Omental fat pad (tissue), 4 donors: ENCODE data around the gene CCHCR1. TPM values are rescaled to one million over a fixed set of nuclear protein-coding genes. Genes with fewer than 3 reads are reported as not detected.

Experiments used
- ATAC-seq: fragments of 150-250 bp; one replicate; pipeline ENCODE4 v1.9.1; 2016; ENCODE audit warnings: mild to moderate bottlenecking, moderate library complexity; ENCODE audit not compliant: low FRiP score
- DNase-seq: peaks from one replicate; pipeline ENCODE4 v3.0.0-alpha.2; 2019; ENCODE audit warnings: low spot score
- CTCF ChIP-seq, 3 donors: fragments of 450-650 bp; IDR thresholded peaks; one replicate each; pipeline ENCODE4 v1.5.1; 2016 to 2017; ENCODE audit warnings: antibody characterized with exemption in 3 of 3, mild to moderate bottlenecking in 3 of 3, moderate library complexity in 2 of 3
- total RNA-seq, 4 donors: library from RNA; depleted of rRNA; stranded (reverse); fragments of >200 nt; gene quantifications; one replicate each; pipeline ENCODE4 v1.1.0, GENCODE V29; 2016

CCHCR1 gene
- total RNA-seq, 4 donors from 2014 or later: 4.6 to 21.1 (median 5.0) TPM

- ATAC-seq: no peak
- DNase-seq: no peak
- TF ChIP-seq CTCF (IDR thresholded peaks at IDR 0.05): no peak
Observed at GRCh38 chr6:31120151-31120915, 37.3 kb downstream of the CCHCR1 start, which contains the start of gene CDSN. CDSN (minus strand) TSS chr6:31120446; CDS start chr6:31120419, 27 bp downstream.

- ATAC-seq (no peak), DNase-seq (no peak)
- TF ChIP-seq CTCF (IDR thresholded peaks at IDR 0.05): no peak
Observed at GRCh38 chr6:31118178-31118577, 39.4 kb downstream of the CCHCR1 start.

DNA sequence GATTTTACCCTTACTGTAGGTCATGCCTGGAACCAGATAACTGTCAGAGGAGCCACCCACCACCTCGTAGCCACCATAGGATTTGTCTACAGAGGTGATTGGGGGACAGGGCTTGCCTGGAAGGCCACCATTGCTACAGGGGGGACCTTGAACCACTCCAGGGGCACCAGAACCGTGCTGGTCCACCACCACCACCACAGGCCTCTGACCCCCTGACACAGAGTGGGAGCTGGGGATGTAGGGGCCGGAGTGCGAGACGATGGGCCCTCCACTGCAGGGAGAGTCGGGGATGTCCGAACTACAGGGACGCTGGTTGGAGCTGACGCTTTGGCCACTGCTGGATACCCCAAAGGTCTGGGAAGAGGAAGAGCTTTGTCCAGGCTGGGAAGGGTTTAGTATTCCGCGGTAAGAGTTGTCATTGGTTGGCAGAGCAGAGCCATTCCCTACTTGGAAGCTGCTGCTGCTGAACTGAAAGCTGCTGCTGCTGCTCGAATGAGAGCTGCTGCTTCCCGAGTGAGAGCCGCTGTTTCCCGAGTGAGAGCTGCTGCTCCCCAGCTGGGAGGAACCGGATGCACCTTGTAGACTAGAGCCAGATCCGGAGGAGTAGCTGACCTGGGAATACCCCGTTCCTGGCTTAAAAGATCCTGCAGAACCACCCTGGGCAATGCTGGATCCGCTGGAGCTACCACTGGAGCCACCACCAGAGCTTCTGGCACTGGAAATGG is 40.8 kb downstream of the CCHCR1 start:
- no peak for DNase-seq
- no peak for TF ChIP-seq CTCF (IDR thresholded peaks at IDR 0.05)
- ATAC-seq: peak; percentile 4

GRCh38 chr6:31115941-31116560 is 41.6 kb downstream of the CCHCR1 start:
- no peak for ATAC-seq
- no peak for TF ChIP-seq CTCF (IDR thresholded peaks at IDR 0.05)
- no peak for DNase-seq

DNA sequence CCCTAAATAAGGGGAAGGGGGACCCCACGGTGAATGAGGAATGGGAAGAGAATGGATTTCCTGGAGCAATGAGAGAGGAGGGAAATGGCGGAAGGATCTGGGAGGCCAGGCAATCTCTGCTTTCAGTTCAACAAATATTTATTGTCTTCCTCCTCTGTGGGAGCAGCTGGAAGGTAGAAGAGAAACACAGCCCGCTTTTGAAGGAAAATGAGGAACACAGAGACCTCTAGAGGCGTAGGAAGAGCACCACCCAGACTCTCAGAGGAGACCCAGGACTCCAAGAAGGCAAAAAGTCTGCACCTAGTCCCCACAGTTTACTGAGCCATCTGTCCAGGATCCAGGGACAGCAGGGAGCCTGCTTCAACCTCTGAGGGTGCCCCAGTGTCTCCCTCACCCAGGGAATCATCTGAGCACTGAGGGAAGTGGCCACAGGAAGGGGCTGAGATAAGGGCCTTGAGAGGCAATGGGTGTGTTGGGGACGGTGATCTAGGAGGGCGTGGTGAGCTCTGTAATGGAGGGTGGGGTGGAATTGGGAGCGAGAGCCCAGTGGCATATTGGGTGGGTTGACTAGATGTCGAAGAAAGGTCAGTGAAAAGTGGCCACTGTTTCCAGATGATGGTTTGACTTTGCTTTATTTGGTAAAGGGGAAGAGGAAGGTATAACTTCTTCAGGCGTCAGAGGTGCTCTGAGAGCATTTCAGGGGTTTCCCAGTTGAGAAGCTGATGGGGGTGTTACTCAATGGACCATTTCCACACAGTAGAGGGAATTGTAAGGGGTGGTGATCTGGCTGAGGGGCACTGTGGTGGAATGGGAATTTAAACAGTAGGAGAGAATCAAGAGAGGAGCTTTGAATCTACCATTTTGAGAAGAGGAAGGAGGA is 42.4 kb downstream of the CCHCR1 start:
- no peak for DNase-seq
- ATAC-seq: no peak
- TF ChIP-seq CTCF (IDR thresholded peaks at IDR 0.05): no peak

DNA sequence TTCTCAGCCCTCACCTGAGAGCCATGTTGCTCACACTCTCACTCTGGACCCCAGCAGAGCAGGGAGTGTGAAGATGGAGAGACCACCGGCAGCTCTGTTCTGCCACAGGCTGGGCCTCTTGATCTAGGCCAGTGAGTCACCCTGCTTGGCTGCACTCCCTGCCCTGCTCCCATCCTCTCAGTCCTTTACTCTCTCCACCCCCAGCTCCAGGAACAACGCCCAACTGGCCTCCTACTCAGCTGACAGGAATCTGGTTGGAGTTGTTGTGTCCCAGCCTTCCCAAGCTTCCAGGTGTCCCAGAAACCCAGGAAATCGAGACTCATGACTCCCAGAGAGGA is 43.1 kb downstream of the CCHCR1 start, which contains the start of gene PSORS1C1:
PSORS1C1 (plus strand) TSS at position 260 of the 338 bp plus-strand sequence. CDS start 14,833 bp downstream, outside the sequence.
- no peak for TF ChIP-seq CTCF (IDR thresholded peaks at IDR 0.05)
- DNase-seq (peak; percentile 46), ATAC-seq (peak; percentile 94)
